ENCODE results near the gene MISFA.

- TF ChIP-seq CTCF (IDR thresholded peaks at IDR 0.05), result no peak
- no peak for TF ChIP-seq POLR2A (IDR thresholded peaks at IDR 0.05)
- no peak for TF ChIP-seq EP300 (IDR thresholded peaks at IDR 0.05)
- no peak for TF ChIP-seq POLR2AphosphoS5 (IDR thresholded peaks at IDR 0.05)
Observed at GRCh38 chr11:18615628-18616392, 16.2 kb downstream of the MISFA start.
